ENCODE measurements around the gene DIP2B.
"Not testable (repeated sequence)": the region's sequence is repeated elsewhere in the genome, so short reads cannot be mapped to it uniquely, and the experiment has no call there.

Gene DIP2B

GRCh38 chr12:50678650-50679365 lies 174.0 kb downstream of the DIP2B start:
- no peak overlapping the region for H3K4me2 ChIP-seq (ENCODE audit: low read length)

DNA sequence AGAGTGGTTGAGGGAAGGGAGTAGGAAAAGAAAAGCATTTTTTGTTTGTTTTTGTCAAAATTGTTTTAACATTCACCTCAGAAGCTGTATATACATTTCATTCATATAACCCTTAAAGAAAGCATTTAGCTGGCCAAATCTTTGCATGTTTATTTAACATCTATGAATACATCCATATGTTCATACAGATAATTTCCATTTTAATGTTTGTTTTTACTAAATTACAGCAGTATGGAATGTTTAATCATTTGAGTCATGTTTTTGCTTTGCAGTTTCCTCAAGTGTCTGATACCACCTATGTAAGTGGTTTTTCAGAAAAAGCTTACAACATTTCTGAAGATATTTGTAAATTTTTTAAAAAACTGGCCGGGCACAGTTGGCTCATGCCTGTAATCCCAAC lies 174.8 kb downstream of the DIP2B start:
- H3K4me2 ChIP-seq (ENCODE audit: low read length): no peak overlapping the region
- no peaks in the 10 kb centered on the region for H3K27me3 ChIP-seq (ENCODE audit: control insufficient read depth, insufficient read depth, low read length)
- no peaks in the 10 kb centered on the region for H3K9me3 ChIP-seq (replicated peaks; ENCODE audit: low read length)
- H3K4me1 ChIP-seq (ENCODE audit: control insufficient read depth, insufficient read depth, low read length): peaks cover 22% of the 10 kb centered on the region
- no peak overlapping the region for H3K4me3 ChIP-seq (ENCODE audit: low read length)
- peaks cover 2% of the 10 kb centered on the region for H3K36me3 ChIP-seq (ENCODE audit: insufficient read depth, low read length)
- H3K9ac ChIP-seq (ENCODE audit: low read depth, low read length): no peak overlapping the region

More at GRCh38 chr12:50678650-50679365, 174.0 kb downstream of the DIP2B start:
- Histone ChIP-seq H3K9me3 (replicated peaks; ENCODE audit: low read length) (no peaks in the 10 kb centered on the region), H3K4me1 (ENCODE audit: control insufficient read depth, insufficient read depth, low read length) (peaks cover 22% of the 10 kb centered on the region), H3K9ac (ENCODE audit: low read depth, low read length) (no peak overlapping the region), H3K36me3 (ENCODE audit: insufficient read depth, low read length) (peaks cover 6% of the 10 kb centered on the region), H3K27me3 (ENCODE audit: control insufficient read depth, insufficient read depth, low read length) (no peaks in the 10 kb centered on the region), H3K4me3 (ENCODE audit: low read length) (no peak overlapping the region)

- H3K27me3 ChIP-seq (ENCODE audit: control insufficient read depth, insufficient read depth, low read length); H3K4me3 ChIP-seq (ENCODE audit: low read length); H3K36me3 ChIP-seq (ENCODE audit: insufficient read depth, low read length); H3K9ac ChIP-seq (ENCODE audit: low read depth, low read length); H3K9me3 ChIP-seq (replicated peaks; ENCODE audit: low read length); H3K4me2 ChIP-seq (ENCODE audit: low read length): not testable (repeated sequence)
- H3K4me1 ChIP-seq (ENCODE audit: control insufficient read depth, insufficient read depth, low read length): peaks cover 13% of the 10 kb centered on the region
Measured at GRCh38 chr12:50681064-50681463, 176.3 kb downstream of the DIP2B start.

DNA sequence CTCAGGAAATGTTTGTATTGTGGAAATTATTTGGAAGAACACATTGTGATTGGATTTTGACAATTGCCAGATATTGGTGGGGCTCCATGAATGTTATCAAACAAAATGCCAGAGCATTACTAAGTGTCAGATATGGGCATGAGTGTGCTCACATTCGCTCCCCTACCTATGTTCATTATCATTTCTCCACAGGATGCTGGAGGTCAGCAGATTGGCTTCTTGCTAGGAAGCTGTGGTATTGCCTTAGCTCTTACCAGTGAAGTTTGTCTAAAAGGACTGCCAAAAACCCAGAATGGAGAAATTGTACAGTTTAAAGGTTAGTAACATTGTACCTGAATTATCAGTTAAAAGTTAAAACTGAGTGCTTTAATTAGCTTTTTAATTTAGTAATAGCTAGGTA lies 180.9 kb downstream of the DIP2B start:
- Histone ChIP-seq H3K36me3 (ENCODE audit: insufficient read depth, low read length) (peaks cover 17% of the 10 kb centered on the region), H3K9ac (ENCODE audit: low read depth, low read length) (no peak overlapping the region), H3K27me3 (ENCODE audit: control insufficient read depth, insufficient read depth, low read length) (no peaks in the 10 kb centered on the region), H3K4me1 (ENCODE audit: control insufficient read depth, insufficient read depth, low read length) (no peaks in the 10 kb centered on the region), H3K4me2 (ENCODE audit: low read length) (no peak overlapping the region), H3K4me3 (ENCODE audit: low read length) (no peak overlapping the region), H3K9me3 (replicated peaks; ENCODE audit: low read length) (no peaks in the 10 kb centered on the region)

GRCh38 chr12:50686406-50686805 lies 181.6 kb downstream of the DIP2B start:
- Histone ChIP-seq H3K36me3 (ENCODE audit: insufficient read depth, low read length) (peaks cover 17% of the 10 kb centered on the region), H3K9ac (ENCODE audit: low read depth, low read length) (no peak overlapping the region), H3K4me2 (ENCODE audit: low read length) (no peak overlapping the region), H3K27me3 (ENCODE audit: control insufficient read depth, insufficient read depth, low read length) (no peaks in the 10 kb centered on the region), H3K9me3 (replicated peaks; ENCODE audit: low read length) (no peaks in the 10 kb centered on the region), H3K4me1 (ENCODE audit: control insufficient read depth, insufficient read depth, low read length) (no peaks in the 10 kb centered on the region), H3K4me3 (ENCODE audit: low read length) (no peak overlapping the region)

DNA sequence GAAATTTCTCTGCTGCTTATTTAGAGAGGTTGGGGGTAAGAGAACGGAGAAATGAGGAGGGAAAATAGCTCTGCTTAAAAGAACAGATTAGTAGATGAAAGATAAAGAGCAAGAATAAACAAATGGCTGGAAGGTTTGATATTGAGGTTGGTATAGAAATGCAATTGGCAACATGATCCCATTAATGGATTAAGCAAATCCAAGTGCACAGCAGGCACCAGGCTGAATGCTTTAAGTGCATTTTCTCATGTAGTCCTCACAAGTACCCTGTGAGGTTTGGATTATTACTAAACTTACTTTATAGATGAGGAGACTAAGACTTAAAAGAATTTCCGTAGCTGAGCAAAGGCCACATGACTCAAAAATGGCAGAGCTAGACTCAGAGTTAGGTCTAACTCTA lies 182.2 kb downstream of the DIP2B start:
- H3K36me3 ChIP-seq (ENCODE audit: insufficient read depth, low read length): peaks cover 15% of the 10 kb centered on the region
- H3K4me2 ChIP-seq (ENCODE audit: low read length): no peak overlapping the region
- H3K4me3 ChIP-seq (ENCODE audit: low read length): no peak overlapping the region
- H3K9me3 ChIP-seq (replicated peaks; ENCODE audit: low read length): no peaks in the 10 kb centered on the region
- no peak overlapping the region for H3K9ac ChIP-seq (ENCODE audit: low read depth, low read length)
- H3K4me1 ChIP-seq (ENCODE audit: control insufficient read depth, insufficient read depth, low read length): no peaks in the 10 kb centered on the region
- no peaks in the 10 kb centered on the region for H3K27me3 ChIP-seq (ENCODE audit: control insufficient read depth, insufficient read depth, low read length)

DNA sequence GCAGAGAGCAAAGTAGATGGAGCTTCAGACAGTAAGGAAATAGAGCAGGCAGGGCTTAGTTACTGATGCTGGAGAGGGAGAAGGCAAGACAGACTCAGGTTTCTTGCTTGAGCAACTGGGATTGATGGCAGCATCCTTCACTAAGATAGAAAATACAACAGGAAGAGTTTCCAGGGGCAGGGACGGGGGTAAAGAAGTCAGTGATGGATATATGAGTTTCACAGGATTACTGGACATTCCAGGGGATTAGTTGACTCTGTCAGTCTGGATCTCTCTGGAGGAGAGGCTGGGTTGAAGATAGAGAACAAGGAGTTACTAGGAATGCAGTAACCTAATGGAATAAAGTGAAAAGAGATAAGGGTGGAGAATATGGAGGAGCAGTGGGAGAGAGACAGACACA lies 184.7 kb downstream of the DIP2B start:
- Histone ChIP-seq H3K9ac (ENCODE audit: low read depth, low read length) (no peak overlapping the region), H3K4me1 (ENCODE audit: control insufficient read depth, insufficient read depth, low read length) (no peaks in the 10 kb centered on the region), H3K9me3 (replicated peaks; ENCODE audit: low read length) (no peaks in the 10 kb centered on the region), H3K4me2 (ENCODE audit: low read length) (no peak overlapping the region), H3K4me3 (ENCODE audit: low read length) (no peak overlapping the region), H3K27me3 (ENCODE audit: control insufficient read depth, insufficient read depth, low read length) (no peaks in the 10 kb centered on the region), H3K36me3 (ENCODE audit: insufficient read depth, low read length) (peaks cover 21% of the 10 kb centered on the region)

GRCh38 chr12:50690925-50691324 lies 186.1 kb downstream of the DIP2B start:
- Histone ChIP-seq H3K4me3 (ENCODE audit: low read length) (no peak overlapping the region), H3K36me3 (ENCODE audit: insufficient read depth, low read length) (peaks cover 29% of the 10 kb centered on the region), H3K9me3 (replicated peaks; ENCODE audit: low read length) (no peaks in the 10 kb centered on the region)

GRCh38 chr12:50695961-50696360 lies 191.2 kb downstream of the DIP2B start:
- no peaks in the 10 kb centered on the region for H3K27me3 ChIP-seq (ENCODE audit: control insufficient read depth, insufficient read depth, low read length)
- no peaks in the 10 kb centered on the region for H3K4me1 ChIP-seq (ENCODE audit: control insufficient read depth, insufficient read depth, low read length)
- H3K4me3 ChIP-seq (ENCODE audit: low read length): no peak overlapping the region
- no peak overlapping the region for H3K9ac ChIP-seq (ENCODE audit: low read depth, low read length)
- H3K9me3 ChIP-seq (replicated peaks; ENCODE audit: low read length): no peaks in the 10 kb centered on the region
- peaks cover 45% of the 10 kb centered on the region for H3K36me3 ChIP-seq (ENCODE audit: insufficient read depth, low read length)
- no peak overlapping the region for H3K4me2 ChIP-seq (ENCODE audit: low read length)

More at GRCh38 chr12:50690925-50691324, 186.1 kb downstream of the DIP2B start:
- Histone ChIP-seq H3K4me1 (ENCODE audit: control insufficient read depth, insufficient read depth, low read length) (no peaks in the 10 kb centered on the region), H3K4me2 (ENCODE audit: low read length) (no peak overlapping the region), H3K27me3 (ENCODE audit: control insufficient read depth, insufficient read depth, low read length) (no peaks in the 10 kb centered on the region), H3K9ac (ENCODE audit: low read depth, low read length) (no peak overlapping the region)

GRCh38 chr12:50696931-50697330 lies 192.1 kb downstream of the DIP2B start:
- Histone ChIP-seq H3K9me3 (replicated peaks; ENCODE audit: low read length) (no peaks in the 10 kb centered on the region), H3K4me3 (ENCODE audit: low read length) (no peak overlapping the region), H3K4me1 (ENCODE audit: control insufficient read depth, insufficient read depth, low read length) (no peaks in the 10 kb centered on the region), H3K9ac (ENCODE audit: low read depth, low read length) (no peak overlapping the region), H3K36me3 (ENCODE audit: insufficient read depth, low read length) (peaks cover 45% of the 10 kb centered on the region), H3K4me2 (ENCODE audit: low read length) (no peak overlapping the region), H3K27me3 (ENCODE audit: control insufficient read depth, insufficient read depth, low read length) (no peaks in the 10 kb centered on the region)

- H3K9me3 ChIP-seq (replicated peaks; ENCODE audit: low read length): no peaks in the 10 kb centered on the region
- H3K9ac ChIP-seq (ENCODE audit: low read depth, low read length): no peak overlapping the region
- peaks cover 41% of the 10 kb centered on the region for H3K36me3 ChIP-seq (ENCODE audit: insufficient read depth, low read length)
- no peak overlapping the region for H3K4me2 ChIP-seq (ENCODE audit: low read length)
- H3K4me3 ChIP-seq (ENCODE audit: low read length): no peak overlapping the region
- no peaks in the 10 kb centered on the region for H3K27me3 ChIP-seq (ENCODE audit: control insufficient read depth, insufficient read depth, low read length)
- no peaks in the 10 kb centered on the region for H3K4me1 ChIP-seq (ENCODE audit: control insufficient read depth, insufficient read depth, low read length)
Measured at GRCh38 chr12:50699154-50699553, 194.4 kb downstream of the DIP2B start.

DNA sequence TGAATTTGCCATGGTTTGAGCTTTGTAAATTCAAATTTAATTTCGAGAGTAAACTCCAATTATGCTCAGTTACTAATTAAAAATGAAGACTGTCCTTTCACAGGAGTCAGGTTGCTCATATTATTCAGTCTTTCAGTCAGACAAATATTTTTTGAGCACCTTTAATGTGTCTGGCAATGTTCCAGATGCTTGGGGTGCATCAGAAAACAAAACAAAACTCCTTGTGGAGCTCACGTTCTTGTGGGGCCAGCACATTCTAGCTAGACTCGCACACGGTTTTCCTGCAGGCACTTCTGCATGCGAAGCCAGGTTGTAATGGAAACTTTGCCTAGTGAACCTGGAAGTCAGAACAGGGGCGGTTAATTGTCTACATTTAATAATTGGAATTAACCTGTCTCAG lies 195.2 kb downstream of the DIP2B start:
- H3K36me3 ChIP-seq (ENCODE audit: insufficient read depth, low read length): peaks cover 49% of the 10 kb centered on the region
- no peak overlapping the region for H3K4me2 ChIP-seq (ENCODE audit: low read length)
- no peaks in the 10 kb centered on the region for H3K4me1 ChIP-seq (ENCODE audit: control insufficient read depth, insufficient read depth, low read length)
- no peaks in the 10 kb centered on the region for H3K9me3 ChIP-seq (replicated peaks; ENCODE audit: low read length)
- H3K27me3 ChIP-seq (ENCODE audit: control insufficient read depth, insufficient read depth, low read length): no peaks in the 10 kb centered on the region
- no peak overlapping the region for H3K4me3 ChIP-seq (ENCODE audit: low read length)
- H3K9ac ChIP-seq (ENCODE audit: low read depth, low read length): no peak overlapping the region

Measured in skeletal muscle satellite cell (primary cell).